PFSK-1 (cell line): ENCODE data around the gene DENND10.

ENCODE experiments used
- TAF1 ChIP-seq: IDR thresholded peaks from 2 replicates; pipeline ENCODE4 v1.6.1; 2012; ENCODE audit warnings: low read length, control low read depth, borderline replicate concordance; ENCODE audit not compliant: insufficient read depth
- TF ChIP-seq, protein P1 (sequence below), 2 experiments: IDR thresholded peaks; 2 replicates each; pipeline versions ENCODE4 v1.6.1 to v1.8.0; 2011 to 2012; ENCODE audit warnings: low read depth in 2 of 2, low read length in 2 of 2, control low read depth in 1 of 2, inconsistent platforms in 1 of 2, mild to moderate bottlenecking in 1 of 2, moderate library complexity in 1 of 2; ENCODE audit not compliant: insufficient read depth in 1 of 2

DNA sequence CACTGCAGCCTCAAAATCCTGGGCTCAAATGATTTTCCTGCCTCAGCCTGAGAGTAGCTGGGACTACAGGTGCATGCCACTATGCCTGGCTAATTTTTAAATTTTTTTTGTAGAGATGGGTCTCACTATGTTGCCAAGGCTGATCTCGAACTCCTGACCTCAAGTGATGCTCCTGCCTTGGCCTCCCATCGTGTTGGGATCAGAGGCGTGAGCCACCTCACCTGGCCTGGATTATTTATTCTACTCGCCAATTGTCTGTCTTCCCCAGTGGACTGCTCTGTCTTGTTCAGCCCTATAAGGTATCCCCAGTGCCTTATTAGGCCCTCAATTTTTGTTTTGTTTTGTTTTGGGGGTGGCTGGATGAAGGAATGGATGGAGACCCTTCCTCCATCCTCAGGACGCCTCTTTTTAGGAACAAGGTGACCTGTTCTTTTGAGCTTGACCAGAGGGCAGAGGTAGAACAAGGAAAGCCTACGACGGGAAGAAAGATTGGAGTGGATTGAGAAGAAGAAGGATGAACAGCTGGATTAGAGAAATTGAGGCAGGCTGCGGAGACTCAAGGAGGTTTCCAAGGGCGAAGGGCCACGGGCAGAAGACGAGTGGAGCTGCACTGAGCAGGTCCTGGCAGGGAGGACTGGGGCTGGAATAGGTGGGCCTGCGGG lies 541 bp upstream of the DENND10 start:
- TF ChIP-seq, protein P1, sequence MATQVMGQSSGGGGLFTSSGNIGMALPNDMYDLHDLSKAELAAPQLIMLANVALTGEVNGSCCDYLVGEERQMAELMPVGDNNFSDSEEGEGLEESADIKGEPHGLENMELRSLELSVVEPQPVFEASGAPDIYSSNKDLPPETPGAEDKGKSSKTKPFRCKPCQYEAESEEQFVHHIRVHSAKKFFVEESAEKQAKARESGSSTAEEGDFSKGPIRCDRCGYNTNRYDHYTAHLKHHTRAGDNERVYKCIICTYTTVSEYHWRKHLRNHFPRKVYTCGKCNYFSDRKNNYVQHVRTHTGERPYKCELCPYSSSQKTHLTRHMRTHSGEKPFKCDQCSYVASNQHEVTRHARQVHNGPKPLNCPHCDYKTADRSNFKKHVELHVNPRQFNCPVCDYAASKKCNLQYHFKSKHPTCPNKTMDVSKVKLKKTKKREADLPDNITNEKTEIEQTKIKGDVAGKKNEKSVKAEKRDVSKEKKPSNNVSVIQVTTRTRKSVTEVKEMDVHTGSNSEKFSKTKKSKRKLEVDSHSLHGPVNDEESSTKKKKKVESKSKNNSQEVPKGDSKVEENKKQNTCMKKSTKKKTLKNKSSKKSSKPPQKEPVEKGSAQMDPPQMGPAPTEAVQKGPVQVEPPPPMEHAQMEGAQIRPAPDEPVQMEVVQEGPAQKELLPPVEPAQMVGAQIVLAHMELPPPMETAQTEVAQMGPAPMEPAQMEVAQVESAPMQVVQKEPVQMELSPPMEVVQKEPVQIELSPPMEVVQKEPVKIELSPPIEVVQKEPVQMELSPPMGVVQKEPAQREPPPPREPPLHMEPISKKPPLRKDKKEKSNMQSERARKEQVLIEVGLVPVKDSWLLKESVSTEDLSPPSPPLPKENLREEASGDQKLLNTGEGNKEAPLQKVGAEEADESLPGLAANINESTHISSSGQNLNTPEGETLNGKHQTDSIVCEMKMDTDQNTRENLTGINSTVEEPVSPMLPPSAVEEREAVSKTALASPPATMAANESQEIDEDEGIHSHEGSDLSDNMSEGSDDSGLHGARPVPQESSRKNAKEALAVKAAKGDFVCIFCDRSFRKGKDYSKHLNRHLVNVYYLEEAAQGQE (IDR thresholded peaks at IDR 0.05; ENCODE audit: insufficient read depth in 1 of 2, low read depth in 2 of 2, low read length in 2 of 2) = no peak
- TF ChIP-seq TAF1 = no peak
